ENCODE measurements around the gene KCNMA1.
"Not testable (repeated sequence)": the region's sequence is repeated elsewhere in the genome, so short reads cannot be mapped to it uniquely, and the experiment has no call there.

Gene KCNMA1

GRCh38 chr10:77661674-77662073, 24.1 kb upstream of the KCNMA1 start:
- no peak for DNase-seq

- DNase-seq = no peak
Observed at GRCh38 chr10:77661100-77661499, 23.5 kb upstream of the KCNMA1 start.

GRCh38 chr10:77659046-77659670, 21.6 kb upstream of the KCNMA1 start:
- DNase-seq = not testable (repeated sequence)

GRCh38 chr10:77653210-77653609, 15.6 kb upstream of the KCNMA1 start:
- DNase-seq = no peak

- no peak for DNase-seq
Observed at GRCh38 chr10:77649333-77650331, 12.0 kb upstream of the KCNMA1 start.

- no peak for DNase-seq
Observed at GRCh38 chr10:77648472-77648871, 10.9 kb upstream of the KCNMA1 start.

- no peak for DNase-seq
Observed at GRCh38 chr10:77647543-77648293, 10.1 kb upstream of the KCNMA1 start.

GRCh38 chr10:77644557-77645243, 7.1 kb upstream of the KCNMA1 start:
- no peak for DNase-seq

GRCh38 chr10:77643795-77644468, 6.3 kb upstream of the KCNMA1 start:
- no peak for DNase-seq

GRCh38 chr10:77641788-77642397, 4.3 kb upstream of the KCNMA1 start:
- DNase-seq = peak; percentile 69

GRCh38 chr10:77641344-77641743, 3.7 kb upstream of the KCNMA1 start:
- DNase-seq = no peak

- no peak for DNase-seq
Observed at GRCh38 chr10:77640167-77640566, 2.6 kb upstream of the KCNMA1 start.

GRCh38 chr10:77639756-77640155, 2.1 kb upstream of the KCNMA1 start:
- DNase-seq = no peak

- DNase-seq = no peak
Observed at GRCh38 chr10:77638321-77639101, 903 bp upstream of the KCNMA1 start.

GRCh38 chr10:77636967-77637531, 559 bp downstream of the KCNMA1 start:
- no peak for DNase-seq

- no peak for DNase-seq
Observed at GRCh38 chr10:77636282-77636966, 1.2 kb downstream of the KCNMA1 start.

GRCh38 chr10:77635402-77636227, 2.0 kb downstream of the KCNMA1 start:
- DNase-seq = no peak

GRCh38 chr10:77634939-77635338, 2.7 kb downstream of the KCNMA1 start:
- DNase-seq = no peak

GRCh38 chr10:77633376-77633775, 4.2 kb downstream of the KCNMA1 start:
- DNase-seq = no peak
